Measurements from ENCODE around the gene MUL1. TPM values are rescaled to one million over a fixed set of nuclear protein-coding genes. Genes with fewer than 3 reads are reported as not detected.

Gene MUL1, protein sequence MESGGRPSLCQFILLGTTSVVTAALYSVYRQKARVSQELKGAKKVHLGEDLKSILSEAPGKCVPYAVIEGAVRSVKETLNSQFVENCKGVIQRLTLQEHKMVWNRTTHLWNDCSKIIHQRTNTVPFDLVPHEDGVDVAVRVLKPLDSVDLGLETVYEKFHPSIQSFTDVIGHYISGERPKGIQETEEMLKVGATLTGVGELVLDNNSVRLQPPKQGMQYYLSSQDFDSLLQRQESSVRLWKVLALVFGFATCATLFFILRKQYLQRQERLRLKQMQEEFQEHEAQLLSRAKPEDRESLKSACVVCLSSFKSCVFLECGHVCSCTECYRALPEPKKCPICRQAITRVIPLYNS
- 45.0 TPM for total RNA-seq
- long read RNA-seq, transcript MUL1-201 (4 exons, 2,438 nt) = major isoform, 160 of 168 reads
- long read RNA-seq, partial matches to known transcripts = 1 of 168 reads
- long read RNA-seq, other reads (novel, unspliced or antisense) = 7 of 168 reads

DNA sequence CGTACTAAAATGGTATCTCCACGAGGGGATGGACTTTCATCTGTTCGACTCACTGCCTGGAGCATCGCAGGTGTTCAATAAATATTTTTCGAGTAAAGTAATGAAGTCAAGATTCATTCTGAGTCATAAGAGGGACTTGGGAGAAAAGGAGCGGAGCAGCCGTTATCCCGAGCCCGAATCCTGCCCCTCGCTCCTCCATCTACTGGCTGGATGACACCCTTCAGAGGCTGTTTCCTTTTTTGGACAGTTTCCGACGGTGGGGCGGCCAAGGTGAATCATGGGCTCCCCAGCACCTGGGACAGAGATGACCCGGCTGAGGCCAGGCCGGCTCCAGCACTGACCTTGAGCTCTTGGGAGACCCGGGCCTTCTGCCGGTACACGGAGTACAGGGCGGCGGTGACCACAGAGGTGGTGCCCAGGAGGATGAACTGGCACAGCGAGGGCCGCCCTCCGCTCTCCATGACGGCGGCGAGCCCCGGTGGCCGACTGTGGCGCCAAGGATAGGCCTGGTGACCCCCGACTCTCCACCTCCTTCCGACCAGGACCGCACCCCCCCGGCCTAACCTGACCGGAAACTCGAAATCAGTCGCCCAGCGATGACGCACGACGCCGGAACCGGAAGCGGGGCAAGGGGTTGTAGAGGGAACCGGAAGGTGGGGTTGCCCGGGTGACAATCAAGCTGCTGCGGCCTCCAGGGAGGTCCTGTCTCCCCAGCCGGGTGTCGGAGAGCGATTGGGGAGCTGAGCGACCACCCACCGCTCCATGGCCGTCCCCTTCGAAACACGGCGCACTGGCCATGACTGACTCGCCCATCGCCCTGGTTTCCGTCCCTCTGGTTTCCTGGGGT, at the start of gene MUL1:
MUL1 (minus strand) TSS at position 588 of the 847 bp plus-strand sequence; CDS start at position 461, 127 bp downstream.
- TF ChIP-seq, protein P1, sequence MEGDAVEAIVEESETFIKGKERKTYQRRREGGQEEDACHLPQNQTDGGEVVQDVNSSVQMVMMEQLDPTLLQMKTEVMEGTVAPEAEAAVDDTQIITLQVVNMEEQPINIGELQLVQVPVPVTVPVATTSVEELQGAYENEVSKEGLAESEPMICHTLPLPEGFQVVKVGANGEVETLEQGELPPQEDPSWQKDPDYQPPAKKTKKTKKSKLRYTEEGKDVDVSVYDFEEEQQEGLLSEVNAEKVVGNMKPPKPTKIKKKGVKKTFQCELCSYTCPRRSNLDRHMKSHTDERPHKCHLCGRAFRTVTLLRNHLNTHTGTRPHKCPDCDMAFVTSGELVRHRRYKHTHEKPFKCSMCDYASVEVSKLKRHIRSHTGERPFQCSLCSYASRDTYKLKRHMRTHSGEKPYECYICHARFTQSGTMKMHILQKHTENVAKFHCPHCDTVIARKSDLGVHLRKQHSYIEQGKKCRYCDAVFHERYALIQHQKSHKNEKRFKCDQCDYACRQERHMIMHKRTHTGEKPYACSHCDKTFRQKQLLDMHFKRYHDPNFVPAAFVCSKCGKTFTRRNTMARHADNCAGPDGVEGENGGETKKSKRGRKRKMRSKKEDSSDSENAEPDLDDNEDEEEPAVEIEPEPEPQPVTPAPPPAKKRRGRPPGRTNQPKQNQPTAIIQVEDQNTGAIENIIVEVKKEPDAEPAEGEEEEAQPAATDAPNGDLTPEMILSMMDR (IDR thresholded peaks at IDR 0.05; ENCODE audit: borderline replicate concordance) = no peak
- DNase-seq = peak; percentile 96
- intact Hi-C loops (cut with micrococcal nuclease) = no loop called here

DNA sequence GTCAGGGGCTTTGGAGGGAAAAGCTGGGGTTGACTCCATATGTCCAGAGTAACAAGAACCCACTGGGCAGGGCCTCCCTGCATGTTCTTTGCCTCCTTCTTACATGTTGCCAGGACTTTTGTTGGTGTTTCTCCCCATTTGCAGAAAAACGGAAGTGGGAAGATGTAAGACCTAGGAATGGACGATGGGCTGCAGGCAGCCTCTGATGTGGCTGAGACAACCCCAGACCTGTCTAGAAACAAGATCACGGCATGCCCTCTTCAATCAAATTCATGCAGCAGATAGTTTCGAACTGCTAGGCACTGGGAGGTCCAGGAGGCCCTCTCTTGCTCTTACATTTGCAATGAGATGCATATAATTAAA, 47.8 kb upstream of the MUL1 start:
- TF ChIP-seq, protein P1 (IDR thresholded peaks at IDR 0.05; ENCODE audit: borderline replicate concordance) = no peak
- Histone ChIP-seq H3K27ac (replicated peaks) (peak overlapping the region; percentile 43), H3K4me3 (no peak overlapping the region), H3K27me3 (ENCODE audit: low read depth) (peaks cover 44% of the 10 kb centered on the region), H3K4me1 (peaks cover 57% of the 10 kb centered on the region), H3K36me3 (no peaks in the 10 kb centered on the region), H3K9me3 (replicated peaks) (no peaks in the 10 kb centered on the region)
- DNase-seq = no peak
- intact Hi-C loops (cut with micrococcal nuclease) = no loop called here

More for the DNA sequence above, at the start of gene MUL1:
- Histone ChIP-seq H3K4me3 (peak within 1 kb of the TSS; percentile 94), H3K4me1 (peaks cover 55% of the 10 kb centered on the region), H3K27me3 (ENCODE audit: low read depth) (peaks cover 19% of the 10 kb centered on the region), H3K36me3 (peaks cover 36% of the 10 kb centered on the region), H3K27ac (replicated peaks) (peak within 1 kb of the TSS; percentile 94), H3K9me3 (replicated peaks) (no peaks in the 10 kb centered on the region)

DNA sequence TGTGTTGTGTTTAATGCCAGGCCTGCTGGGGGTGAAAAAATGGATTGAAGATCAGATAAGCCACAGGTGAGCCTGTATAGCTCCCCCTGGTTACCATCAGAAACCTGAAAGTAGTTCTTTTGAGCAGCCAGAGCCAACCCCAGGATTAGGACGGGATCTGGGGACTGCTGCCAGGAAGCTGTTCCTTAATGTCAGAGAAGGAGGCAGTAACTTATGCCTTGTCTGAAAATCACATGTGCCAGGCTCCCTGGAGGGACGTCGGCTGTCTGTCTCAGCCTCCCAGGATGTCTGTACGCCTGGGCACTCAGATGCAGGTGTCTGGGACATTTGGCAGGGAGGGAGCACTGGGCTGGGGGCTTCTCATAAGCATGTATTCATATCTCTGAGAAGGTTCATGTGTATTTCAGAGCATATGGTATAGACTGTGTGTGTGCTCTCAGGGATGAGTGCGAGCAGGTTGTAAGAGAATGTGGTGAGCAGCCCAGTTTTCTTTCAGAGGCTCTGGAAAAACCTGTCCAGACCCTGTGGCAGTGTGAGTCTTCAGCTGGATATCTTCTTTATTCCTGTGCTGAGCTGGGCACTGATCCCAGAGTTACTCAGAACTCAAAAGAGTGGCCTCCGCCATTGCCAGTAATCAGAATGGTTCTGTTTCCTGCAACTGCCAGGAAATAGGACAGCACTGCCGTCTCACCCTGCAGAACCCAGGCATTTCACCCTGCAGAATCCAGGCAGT, 47.2 kb upstream of the MUL1 start:
- no peaks in the 10 kb centered on the region for H3K9me3 ChIP-seq (replicated peaks)
- intact Hi-C loops (cut with micrococcal nuclease) = no loop called here
- no peak overlapping the region for H3K4me3 ChIP-seq
- no peak for DNase-seq
- peaks cover 49% of the 10 kb centered on the region for H3K27me3 ChIP-seq (ENCODE audit: low read depth)
- peak overlapping the region; percentile 43 for H3K27ac ChIP-seq (replicated peaks)
- TF ChIP-seq, protein P1 (IDR thresholded peaks at IDR 0.05; ENCODE audit: borderline replicate concordance) = no peak
- H3K36me3 ChIP-seq = no peaks in the 10 kb centered on the region
- peaks cover 57% of the 10 kb centered on the region for H3K4me1 ChIP-seq

DNA sequence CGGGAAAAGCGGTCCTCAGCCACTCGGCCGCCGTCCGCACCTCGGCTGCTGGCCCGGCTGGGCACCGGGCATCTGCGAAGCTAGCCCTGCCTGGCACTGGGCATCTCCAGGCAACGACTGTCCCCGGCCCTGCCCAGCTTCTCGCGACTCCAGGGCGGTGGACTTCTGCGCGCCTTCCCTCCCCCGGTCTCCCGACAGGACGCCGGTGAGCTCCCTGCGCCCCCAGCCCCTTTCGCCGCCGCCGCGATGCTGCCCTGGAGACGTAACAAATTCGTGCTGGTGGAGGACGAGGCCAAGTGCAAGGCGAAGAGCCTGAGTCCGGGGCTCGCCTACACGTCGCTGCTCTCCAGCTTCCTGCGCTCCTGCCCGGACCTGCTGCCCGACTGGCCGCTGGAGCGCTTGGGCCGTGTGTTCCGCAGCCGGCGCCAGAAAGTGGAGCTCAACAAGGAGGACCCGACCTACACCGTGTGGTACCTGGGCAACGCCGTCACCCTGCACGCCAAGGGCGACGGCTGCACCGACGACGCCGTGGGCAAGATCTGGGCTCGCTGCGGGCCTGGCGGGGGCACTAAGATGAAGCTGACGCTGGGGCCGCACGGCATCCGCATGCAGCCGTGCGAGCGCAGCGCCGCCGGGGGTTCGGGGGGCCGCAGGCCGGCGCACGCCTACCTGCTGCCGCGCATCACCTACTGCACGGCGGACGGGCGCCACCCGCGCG, 44.9 kb upstream of the MUL1 start:
- peak overlapping the region; percentile 67 for H3K4me3 ChIP-seq
- H3K9me3 ChIP-seq (replicated peaks) = no peaks in the 10 kb centered on the region
- TF ChIP-seq, protein P1 (IDR thresholded peaks at IDR 0.05; ENCODE audit: borderline replicate concordance) = no peak
- H3K36me3 ChIP-seq = no peaks in the 10 kb centered on the region
- intact Hi-C loops (cut with micrococcal nuclease) = no loop called here
- peaks cover 72% of the 10 kb centered on the region for H3K27me3 ChIP-seq (ENCODE audit: low read depth)
- H3K27ac ChIP-seq (replicated peaks) = peak overlapping the region; percentile 71
- H3K4me1 ChIP-seq = peaks cover 50% of the 10 kb centered on the region
- no peak for DNase-seq

All from left ventricle myocardium inferior (tissue), 1 donor.